ENCODE results near the gene SLC4A8. TPM values are rescaled to one million over a fixed set of nuclear protein-coding genes. Genes with fewer than 3 reads are reported as not detected.

The SLC4A8 gene
- total RNA-seq, 4 donors from 2014 or later: 0.04 to 0.22 (median 0.15) TPM

- Histone ChIP-seq H3K4me1 (no peaks in the 10 kb centered on the region), H3K9me3 (no peaks in the 10 kb centered on the region), H3K36me3 (no peaks in the 10 kb centered on the region), H3K27me3 (peaks cover 0 to 22% (median 0%) of the 10 kb centered on the region in 4 donors), H3K27ac (no peak overlapping the region), H3K4me3 (no peak overlapping the region)
- no peak for DNase-seq
- WGBS, 2 donors: 69 to 74% methylated on average over 4 of the region's 6 CpGs
- TF ChIP-seq CTCF (IDR thresholded peaks at IDR 0.05): no peak
- TF ChIP-seq POLR2A (IDR thresholded peaks at IDR 0.05): no peak
- intact Hi-C loops (cut with DNase I): no loop called here
Observed at GRCh38 chr12:51403159-51403558, 21.5 kb upstream of the SLC4A8 start.

DNA sequence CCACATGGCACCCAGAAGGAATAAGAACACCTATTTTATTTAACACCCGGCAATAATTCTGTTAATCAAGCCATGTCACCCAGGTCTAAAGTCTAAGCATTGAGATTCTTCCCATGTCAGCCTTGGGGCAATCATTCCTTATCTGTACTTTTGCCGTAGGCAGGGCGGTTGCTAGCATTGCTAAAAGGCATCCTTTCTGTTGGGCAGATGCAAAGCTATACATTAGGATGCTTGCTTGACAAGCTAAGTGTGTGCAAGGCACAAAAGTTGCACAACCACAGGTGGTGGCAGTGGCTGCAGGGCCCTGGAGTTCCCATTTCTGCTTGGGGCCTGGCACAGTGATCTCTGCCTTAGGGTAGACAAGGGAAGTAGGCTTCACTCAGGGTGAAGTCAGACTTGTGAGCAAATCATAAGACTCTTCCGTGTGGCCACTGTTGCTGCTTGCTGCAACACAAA lies 20.9 kb upstream of the SLC4A8 start:
- 84 to 90% methylated on average over 3 to 4 of the region's 4 CpGs for WGBS, 2 donors
- no peak overlapping the region for H3K4me3 ChIP-seq
- no peak overlapping the region for H3K27ac ChIP-seq
- intact Hi-C loops (cut with DNase I): no loop called here
- TF ChIP-seq POLR2A (IDR thresholded peaks at IDR 0.05) (no peak), CTCF (IDR thresholded peaks at IDR 0.05) (no peak)
- H3K9me3 ChIP-seq: no peaks in the 10 kb centered on the region
- DNase-seq: no peak
- H3K36me3 ChIP-seq: no peaks in the 10 kb centered on the region
- no peaks in the 10 kb centered on the region for H3K4me1 ChIP-seq
- H3K27me3 ChIP-seq: peaks cover 0 to 19% (median 0%) of the 10 kb centered on the region in 4 donors

DNA sequence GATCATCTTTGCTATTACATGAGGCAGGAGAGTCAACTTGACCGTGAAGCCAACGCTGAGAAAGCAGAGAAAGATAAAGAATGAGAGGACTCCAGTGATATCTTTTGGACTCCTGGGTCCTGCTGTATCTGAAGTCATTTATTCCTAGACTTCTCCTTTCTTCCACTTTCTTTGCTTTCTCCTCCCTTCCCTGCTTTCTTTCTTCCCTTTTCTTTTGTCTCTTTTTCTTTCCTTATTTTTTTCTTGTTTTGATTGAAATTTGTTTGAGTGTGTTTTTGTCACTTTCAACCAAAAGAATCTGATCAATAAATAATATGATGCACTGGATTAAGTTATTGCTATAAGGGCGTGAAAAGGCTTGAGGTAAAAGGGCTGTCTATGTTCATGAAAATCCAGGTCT lies 20.0 kb upstream of the SLC4A8 start:
- Histone ChIP-seq H3K4me3 (no peak overlapping the region), H3K9me3 (no peaks in the 10 kb centered on the region)
- WGBS, 2 donors: 80 to 85% methylated on average over 3 of the region's 3 CpGs

GRCh38 chr12:51405801-51406207 lies 18.8 kb upstream of the SLC4A8 start:
- DNase-seq: no peak
- no peak overlapping the region for H3K27ac ChIP-seq
- no peak overlapping the region for H3K4me3 ChIP-seq
- H3K4me1 ChIP-seq: no peaks in the 10 kb centered on the region
- no peaks in the 10 kb centered on the region for H3K9me3 ChIP-seq
- H3K36me3 ChIP-seq: no peaks in the 10 kb centered on the region
- TF ChIP-seq POLR2A (IDR thresholded peaks at IDR 0.05) (no peak), CTCF (IDR thresholded peaks at IDR 0.05) (no peak)
- WGBS, 2 donors: 89 to 91% methylated on average over 3 of the region's 3 CpGs
- H3K27me3 ChIP-seq: peaks cover 0 to 14% (median 0%) of the 10 kb centered on the region in 4 donors
- intact Hi-C loops (cut with DNase I): no loop called here

More for the DNA sequence above, 20.0 kb upstream of the SLC4A8 start:
- no peak for DNase-seq
- no peak overlapping the region for H3K27ac ChIP-seq
- H3K27me3 ChIP-seq: peaks cover 0 to 16% (median 0%) of the 10 kb centered on the region in 4 donors
- TF ChIP-seq POLR2A (IDR thresholded peaks at IDR 0.05): no peak
- no peak for TF ChIP-seq CTCF (IDR thresholded peaks at IDR 0.05)
- intact Hi-C loops (cut with DNase I): no loop called here
- no peaks in the 10 kb centered on the region for H3K36me3 ChIP-seq
- no peaks in the 10 kb centered on the region for H3K4me1 ChIP-seq

DNA sequence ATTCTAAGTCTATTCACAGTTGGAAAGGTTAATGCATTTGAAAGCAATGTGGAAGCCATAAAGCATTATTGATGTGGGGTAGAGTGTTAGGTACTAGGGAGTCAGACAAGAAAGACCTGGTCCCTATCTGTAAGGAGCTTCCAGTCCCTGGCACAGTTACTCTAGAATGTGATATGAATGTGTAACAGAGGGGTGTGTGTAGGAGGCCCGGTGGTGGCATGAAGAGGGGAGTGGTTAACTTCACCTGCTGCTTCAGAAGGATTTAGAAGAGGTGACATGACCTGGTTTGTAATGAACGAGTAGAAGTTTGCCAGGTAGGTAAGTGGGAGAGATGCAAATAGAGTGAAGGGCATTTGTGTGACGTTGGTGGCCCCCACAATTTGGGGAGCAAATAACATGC lies 18.3 kb upstream of the SLC4A8 start:
- H3K9me3 ChIP-seq: no peaks in the 10 kb centered on the region
- TF ChIP-seq POLR2A (IDR thresholded peaks at IDR 0.05) (no peak), CTCF (IDR thresholded peaks at IDR 0.05) (no peak)
- DNase-seq: no peak
- H3K4me3 ChIP-seq: no peak overlapping the region
- peaks cover 0 to 9% (median 0%) of the 10 kb centered on the region in 4 donors for H3K27me3 ChIP-seq
- intact Hi-C loops (cut with DNase I): no loop called here
- H3K4me1 ChIP-seq: no peaks in the 10 kb centered on the region
- 61 to 70% methylated on average over 3 of the region's 3 CpGs for whole genome bisulfite sequencing, 2 donors
- H3K36me3 ChIP-seq: no peaks in the 10 kb centered on the region
- H3K27ac ChIP-seq: no peak overlapping the region

Measured in esophagus squamous epithelium (tissue), 5 donors.